ENCODE data around the gene TEX101.
"Not testable (repeated sequence)": the region's sequence is repeated elsewhere in the genome, so short reads cannot be mapped to it uniquely, and the experiment has no call there.

TEX101 gene

DNA sequence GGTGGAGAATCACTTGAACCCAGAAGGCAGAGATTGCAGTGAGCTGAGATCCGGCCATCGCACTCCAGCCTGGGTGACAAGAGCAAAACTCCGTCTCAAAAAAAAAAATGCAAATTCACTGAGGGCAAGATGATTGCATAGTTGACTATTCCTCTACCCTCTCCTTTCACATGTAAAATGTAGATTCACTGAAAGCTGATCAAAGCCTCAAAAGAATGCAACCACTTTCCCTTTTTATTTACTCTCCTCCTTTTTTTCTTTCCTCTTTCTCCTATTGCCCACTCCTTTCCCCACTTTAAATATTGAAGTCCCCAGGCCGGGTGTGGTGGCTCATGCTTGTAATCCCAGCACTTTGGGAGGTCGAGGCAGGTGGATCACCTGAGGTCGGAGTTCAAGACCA is 6.3 kb downstream of the TEX101 start:
- DNase-seq (ENCODE audit: low read depth in 2 of 3, low spot score in 2 of 3): no peak

DNA sequence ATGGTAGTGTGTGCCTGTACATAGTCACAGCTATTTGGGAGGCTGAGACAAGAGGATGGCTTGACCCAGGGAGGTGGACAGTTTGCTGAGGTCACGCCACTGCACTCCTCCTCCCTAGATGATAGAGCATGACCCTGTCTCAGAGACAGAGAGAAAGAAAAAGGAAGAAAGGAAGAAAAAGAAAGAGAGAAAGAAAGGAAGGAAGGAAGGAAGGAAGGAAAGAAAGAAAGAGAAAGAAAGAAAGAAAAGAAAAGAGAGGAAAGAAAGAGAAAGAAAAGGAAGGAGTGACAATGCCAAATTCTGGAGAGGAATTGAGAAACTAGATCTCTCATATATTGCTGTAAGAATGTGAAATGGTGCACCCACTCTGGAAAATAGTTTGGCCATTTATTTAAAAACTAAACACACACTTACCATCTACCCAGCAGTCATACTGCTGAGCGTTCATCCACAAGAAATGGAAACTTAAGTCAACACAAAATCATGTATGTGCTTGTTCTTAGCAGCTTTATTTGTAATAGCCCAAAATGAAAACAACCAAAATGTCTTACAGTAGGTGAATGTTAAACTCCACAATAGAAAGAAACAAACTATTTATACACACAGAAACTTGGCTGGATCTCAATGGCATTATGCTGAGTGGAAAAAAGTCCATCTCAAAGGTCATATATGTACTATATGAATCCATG is 7.5 kb downstream of the TEX101 start:
- DNase-seq (ENCODE audit: low read depth in 2 of 3, low spot score in 2 of 3): no peak

DNA sequence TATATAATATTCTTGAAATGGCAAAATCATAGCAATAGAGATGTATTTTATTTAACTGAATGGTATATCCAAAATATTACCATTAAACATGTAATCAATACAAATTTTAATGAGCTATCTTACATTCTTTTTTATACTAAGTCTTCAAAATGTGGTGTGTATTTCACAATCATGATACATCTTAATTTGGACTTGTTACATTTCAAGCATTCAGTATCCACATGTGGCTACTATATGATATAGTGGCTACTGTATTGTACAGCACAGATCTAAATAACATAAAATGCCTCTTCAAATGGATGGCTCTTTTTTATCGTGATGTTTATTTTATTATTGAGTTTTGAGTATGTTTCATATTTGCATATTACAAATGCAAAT is 8.0 kb downstream of the TEX101 start:
- DNase-seq (ENCODE audit: low read depth in 2 of 3, low spot score in 2 of 3): no peak

DNA sequence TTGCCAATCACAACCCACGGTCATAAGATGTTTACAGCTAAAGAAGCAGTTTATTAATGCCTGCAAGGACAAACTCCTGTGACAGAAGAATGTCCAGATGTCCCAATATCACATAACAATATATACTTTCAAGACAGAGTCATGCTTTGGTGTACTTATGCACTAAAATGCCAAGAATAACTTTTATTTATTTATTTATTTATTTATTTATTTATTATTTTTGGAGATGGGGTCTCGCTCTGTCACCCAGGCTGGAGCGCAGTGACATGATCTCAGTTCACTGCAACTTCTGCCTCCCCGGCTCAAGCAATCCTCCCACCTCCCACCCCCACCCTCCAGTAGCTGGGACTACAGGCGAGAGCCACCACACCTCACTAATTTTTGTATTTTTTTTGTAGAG is 9.1 kb downstream of the TEX101 start:
- no peak for DNase-seq (ENCODE audit: low read depth in 2 of 3, low spot score in 2 of 3)

DNA sequence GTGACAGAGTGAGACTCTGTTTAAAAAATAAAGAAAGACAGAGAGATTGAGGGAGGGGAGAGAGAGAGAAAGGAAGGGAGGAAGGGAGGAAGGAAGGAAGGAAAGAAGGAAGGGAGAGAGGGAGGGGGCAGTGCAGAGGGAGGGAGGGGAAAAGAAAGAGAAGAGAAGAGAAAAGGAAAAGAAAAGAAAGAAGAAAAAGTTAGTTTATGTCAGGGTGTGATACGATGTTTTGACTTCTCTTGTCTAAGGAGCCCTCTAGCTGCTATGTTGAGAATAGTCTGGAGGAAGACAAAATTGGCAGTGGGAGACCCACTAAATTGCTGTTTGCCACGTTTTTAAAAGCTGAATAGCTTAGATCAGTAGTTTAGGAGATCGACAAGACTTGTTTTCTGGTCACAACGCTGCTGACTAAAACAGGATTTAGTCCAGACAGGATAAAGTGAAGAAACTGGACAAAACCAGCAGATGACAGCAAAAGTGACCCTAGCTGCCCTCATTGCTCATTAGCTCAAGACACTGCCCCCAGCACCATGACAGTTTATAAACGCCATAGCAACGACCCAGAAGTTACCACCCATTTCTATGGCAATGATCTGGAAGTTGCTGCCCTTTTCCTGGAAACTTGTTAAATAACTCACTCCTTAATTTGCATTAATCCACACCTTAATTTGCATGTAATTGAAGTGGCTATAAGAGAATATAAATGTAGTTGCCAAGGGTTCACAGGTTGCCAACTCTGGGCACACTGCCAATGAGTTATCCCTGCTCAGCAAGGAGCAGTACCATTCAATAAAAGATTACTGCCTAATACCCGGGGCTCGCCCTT is 11.1 kb downstream of the TEX101 start:
- no peak for DNase-seq (ENCODE audit: low read depth in 2 of 3, low spot score in 2 of 3)

DNA sequence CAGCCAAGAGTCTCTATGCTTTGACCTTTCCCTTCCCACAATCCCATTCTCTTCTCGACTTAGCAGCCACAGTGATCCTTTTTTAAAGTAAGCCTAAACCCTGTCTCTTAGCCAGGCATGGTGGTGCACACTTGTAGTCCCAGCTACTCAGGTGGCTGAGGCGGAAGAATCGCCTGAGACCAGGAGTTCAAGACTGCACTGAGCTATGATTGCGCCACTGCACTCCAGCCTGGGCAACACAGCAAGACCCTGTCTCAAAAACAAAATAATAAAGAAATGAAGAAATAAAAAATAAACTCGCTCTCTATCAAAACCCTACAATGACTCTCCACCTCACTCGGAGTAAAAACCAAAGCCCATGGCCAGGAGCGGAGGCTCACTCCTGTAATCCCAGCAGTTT is 14.7 kb downstream of the TEX101 start:
- DNase-seq (ENCODE audit: low read depth in 2 of 3, low spot score in 2 of 3): no peak

DNA sequence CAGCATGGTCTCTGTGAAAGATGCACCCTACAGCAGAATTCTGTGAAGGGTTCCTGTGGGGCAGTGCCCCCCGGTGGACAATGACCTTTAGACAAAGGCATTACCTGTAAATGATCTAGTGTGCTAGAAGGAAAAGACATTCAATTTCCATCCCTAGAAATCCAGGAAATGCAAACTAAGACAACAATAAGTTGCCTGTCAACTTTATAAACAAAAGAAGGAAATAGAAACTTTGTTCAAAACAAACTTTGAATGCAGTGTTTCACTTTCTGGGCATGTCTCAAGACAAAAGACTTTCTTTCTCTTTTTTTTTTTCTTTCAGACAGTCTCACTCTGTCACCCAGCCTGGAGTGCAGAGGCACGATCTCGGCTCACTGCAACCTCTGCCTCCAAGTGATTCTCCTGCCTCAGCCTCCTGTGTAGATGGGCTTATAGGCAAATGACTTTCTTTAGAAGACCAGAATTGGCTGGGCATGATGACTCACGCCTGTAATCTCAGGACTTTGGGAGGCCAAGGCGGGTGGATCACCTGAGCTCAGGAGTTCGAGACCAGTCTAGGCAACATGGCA is 15.5 kb downstream of the TEX101 start:
- no peak for DNase-seq (ENCODE audit: low read depth in 2 of 3, low spot score in 2 of 3)

DNA sequence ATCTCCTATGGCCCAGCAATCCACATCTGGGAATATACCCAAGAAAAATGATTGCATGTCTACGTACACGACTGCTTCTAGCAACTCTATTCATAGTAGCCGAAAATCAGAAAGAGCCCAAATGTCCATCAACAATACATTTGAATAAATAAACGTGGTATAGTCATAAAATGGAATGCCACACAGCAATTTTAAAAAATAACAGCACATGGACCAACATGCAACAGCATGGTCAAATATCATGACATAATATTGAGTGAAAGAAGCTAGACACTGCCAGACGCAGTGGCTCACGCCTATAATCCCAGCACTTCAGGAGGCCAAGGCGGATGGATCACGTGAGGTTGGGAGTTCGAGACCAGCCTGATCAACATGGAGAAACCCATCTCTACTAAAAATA is 16.3 kb downstream of the TEX101 start:
- DNase-seq (ENCODE audit: low read depth in 2 of 3, low spot score in 2 of 3): no peak

DNA sequence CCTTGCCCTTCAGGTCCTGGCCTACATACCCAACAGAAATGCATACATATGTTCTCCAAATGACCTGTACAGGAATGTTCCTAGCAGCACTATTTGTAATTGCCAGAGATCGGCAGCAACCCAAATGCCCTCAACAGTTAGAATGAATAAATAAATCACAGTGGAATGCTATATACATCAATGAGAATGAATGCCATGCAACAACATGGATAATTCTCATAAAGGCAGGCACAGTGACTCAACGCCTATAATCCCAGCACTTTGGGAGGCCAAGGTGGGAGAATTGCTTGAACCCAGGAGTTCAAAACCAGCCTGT is 18.6 kb downstream of the TEX101 start:
- no peak for DNase-seq (ENCODE audit: low read depth in 2 of 3, low spot score in 2 of 3)

DNA sequence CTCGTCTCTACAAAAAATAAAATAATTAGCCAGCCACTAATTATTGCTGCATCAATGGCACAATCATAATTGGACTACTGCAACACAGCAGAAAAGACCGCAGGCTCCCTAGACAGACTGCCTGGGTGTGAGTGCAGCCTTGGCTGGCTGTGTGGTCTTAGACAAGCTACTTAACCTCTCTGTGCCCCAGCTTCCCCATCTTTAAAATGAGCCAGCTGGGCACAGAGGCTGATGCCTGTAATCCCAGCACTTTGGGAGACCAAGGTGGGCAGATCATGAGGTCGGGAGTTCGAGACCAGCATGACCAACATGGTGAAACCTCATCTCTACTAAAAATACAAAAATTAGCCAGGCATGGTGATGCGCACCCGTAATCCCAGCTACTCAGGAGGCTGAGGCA is 19.0 kb downstream of the TEX101 start:
- no peak for DNase-seq (ENCODE audit: low read depth in 2 of 3, low spot score in 2 of 3)

DNA sequence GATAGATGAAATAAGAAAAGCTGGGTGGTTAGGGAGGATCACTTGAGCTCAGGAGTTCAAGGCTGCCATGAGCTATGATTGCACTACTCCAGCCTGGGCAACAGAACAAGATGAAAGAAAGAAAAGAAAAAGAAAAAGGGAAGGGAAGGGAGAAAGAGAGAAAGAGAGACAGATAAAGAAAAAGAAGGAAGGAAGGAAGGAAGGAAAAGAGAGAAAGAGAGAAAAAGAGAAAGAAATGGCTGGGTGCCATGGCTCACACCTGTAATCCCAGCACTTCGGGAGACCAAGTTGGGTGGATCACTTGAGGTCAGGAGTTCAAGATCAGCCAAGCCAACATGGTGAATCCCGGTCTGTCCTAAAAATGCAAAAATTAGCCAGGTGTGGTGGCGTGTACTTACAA is 21.1 kb downstream of the TEX101 start:
- no peak for DNase-seq (ENCODE audit: low read depth in 2 of 3, low spot score in 2 of 3)

DNA sequence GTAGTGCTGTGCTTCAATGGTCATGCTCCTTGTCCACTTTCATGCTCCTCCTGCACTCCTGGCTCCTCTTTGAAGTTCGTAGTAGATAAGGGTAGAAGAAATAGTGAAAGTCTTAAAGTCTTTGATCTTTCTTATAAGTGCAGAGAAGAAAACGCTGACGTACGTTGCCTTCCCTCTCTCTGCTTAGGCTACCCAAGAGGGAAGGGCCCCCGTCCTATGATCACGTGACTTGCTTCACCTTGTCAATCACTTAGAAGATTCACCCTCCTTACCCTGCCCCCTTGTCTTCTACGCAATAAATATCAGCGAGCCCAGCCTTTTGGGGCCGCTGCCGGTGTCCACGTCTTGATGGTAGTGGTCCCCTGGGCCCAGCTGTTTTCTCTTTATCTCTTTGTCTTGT is 22.6 kb downstream of the TEX101 start:
- DNase-seq (ENCODE audit: low read depth in 2 of 3, low spot score in 2 of 3): not testable (repeated sequence)

DNA sequence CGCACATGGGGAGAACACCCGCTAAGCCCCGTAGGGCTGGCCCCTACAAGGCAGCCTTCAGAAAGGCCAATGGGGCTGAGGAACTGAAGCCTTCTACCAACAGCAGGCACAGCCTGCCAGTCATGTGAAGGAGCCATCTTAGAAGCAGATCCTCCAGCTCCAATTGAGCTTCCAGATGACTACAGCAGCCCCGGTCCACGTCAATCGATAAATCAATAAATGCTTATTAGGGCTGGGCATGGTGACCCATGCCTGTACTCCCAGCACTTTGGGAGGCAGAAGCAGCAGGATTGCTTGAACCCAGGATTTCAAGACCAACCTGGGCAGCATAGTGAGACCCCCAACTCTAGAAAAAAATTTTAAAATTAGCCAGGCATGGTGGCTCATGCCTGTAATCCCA is 23.0 kb downstream of the TEX101 start:
- DNase-seq (ENCODE audit: low read depth in 2 of 3, low spot score in 2 of 3): no peak

DNA sequence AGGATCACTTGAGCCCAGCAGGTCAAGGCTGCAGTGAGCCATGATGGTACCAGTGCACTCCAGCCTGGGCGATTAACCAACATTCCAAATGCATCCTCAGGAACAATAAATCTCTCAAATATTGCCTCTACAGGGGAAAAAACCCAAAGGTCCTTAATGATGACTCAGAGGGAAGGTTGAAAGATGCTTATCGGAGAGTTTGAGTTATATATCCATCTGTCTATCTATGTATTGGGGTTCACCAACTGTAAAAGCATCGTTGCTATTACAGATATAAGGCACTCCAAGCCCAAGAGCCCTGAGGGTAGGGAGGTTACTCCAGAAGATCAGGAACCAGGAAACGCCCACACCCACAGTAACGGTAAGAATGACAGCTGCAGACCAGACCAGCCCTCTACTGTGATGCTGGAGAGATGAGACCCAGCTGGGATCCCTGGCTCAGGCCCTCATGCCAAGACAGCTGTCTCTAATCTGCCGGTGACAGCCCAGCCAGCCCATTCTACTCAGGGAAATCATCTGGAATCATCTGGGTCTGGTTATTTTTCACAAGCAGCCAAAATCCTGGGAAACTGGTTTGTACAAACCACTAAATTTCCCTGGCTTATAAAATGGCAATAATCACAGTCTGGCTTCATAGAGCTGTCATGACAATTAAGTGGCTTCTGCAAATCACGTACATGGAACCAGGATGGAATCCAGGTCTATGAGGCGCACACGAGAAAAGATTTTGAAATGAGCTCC is 23.8 kb downstream of the TEX101 start:
- no peak for DNase-seq (ENCODE audit: low read depth in 2 of 3, low spot score in 2 of 3)

DNA sequence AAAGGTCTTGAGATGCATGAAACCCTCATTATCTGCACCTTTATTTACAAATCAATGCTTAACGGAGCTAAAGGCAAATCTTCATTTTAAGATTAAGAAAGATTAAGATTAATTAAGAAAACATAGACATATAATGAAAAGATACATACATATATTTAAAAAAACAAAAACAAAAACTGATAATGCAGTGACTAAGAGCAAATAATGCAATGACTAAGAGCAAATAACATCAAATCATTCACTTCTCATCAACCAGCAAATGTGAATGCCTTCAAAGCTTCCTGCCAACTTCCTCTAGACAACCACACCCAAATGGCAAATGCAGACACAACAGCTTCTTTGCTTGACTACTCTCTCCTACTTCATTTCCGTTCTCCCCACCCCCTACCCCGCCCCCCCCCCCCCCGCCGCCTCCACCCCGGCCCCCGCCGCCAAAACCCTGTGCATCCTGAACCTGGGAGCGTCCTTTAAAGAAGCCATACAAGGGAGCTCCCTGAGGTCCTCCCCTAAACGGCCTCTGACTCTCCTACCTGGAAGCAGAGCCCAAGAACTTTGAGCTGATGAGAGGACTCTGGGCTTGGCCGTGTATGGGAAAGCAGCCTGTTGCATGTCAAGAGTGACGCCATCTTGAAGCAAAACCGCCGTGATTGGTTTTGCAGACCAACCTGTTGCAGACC is 24.5 kb downstream of the TEX101 start:
- no peak for DNase-seq (ENCODE audit: low read depth in 2 of 3, low spot score in 2 of 3)

DNA sequence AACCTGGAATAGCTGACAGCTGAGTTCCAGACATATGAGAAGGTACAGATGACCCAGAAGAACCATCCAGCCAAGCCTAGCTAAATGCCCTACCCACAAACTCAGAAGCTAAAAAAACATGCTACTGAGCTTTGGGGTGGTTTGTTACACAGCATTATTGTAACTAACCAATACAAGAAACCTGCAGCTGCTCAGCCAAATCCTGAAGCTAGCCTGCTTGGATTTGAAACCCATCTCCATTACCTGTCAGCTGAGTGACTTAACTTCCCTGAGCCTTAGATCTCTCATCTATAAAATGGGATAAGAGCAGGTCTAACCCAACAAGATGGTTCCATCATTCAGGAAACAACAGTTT is 25.0 kb downstream of the TEX101 start:
- DNase-seq (ENCODE audit: low read depth in 2 of 3, low spot score in 2 of 3): no peak

DNA sequence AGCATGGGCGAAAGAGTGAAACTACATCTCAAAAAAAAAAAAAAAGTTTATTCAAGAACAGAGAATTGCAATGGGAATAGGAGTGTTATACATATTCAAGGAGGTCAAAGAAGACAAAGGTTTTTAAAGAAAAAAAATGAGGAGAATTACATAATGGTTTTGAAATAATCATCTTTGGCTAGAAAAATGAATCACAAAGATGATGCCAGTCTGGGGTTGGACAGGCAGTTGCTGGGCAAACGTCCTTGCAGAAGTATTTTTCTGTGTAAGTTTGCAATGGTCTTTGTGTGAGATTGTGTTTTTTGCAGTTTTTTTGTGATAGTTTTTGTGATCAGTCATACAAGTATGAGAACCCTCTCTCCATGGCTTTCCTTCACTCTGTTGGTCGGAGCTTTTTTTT is 27.0 kb downstream of the TEX101 start:
- DNase-seq (ENCODE audit: low read depth in 2 of 3, low spot score in 2 of 3): no peak

DNA sequence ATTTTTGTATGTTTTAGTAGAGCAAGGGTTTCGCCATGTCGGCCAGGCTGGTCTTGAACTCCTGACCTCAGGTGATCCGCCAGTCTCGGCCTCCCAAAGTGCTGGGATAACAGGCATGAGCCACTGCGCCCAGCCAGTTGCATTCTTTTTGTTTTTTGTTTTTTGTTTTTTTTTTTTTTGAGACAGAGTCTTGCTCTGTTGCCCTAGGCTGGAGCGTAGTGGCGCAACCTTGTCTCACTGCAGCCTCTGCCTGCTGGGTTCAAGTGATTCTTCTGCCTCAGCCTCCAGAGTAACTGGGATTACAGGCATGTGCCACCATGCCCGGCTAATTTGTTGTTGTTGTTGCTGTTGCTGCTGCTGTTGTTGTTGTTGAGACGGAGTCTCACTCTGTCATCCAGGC is 29.4 kb downstream of the TEX101 start:
- DNase-seq (ENCODE audit: low read depth in 2 of 3, low spot score in 2 of 3): not testable (repeated sequence)

DNA sequence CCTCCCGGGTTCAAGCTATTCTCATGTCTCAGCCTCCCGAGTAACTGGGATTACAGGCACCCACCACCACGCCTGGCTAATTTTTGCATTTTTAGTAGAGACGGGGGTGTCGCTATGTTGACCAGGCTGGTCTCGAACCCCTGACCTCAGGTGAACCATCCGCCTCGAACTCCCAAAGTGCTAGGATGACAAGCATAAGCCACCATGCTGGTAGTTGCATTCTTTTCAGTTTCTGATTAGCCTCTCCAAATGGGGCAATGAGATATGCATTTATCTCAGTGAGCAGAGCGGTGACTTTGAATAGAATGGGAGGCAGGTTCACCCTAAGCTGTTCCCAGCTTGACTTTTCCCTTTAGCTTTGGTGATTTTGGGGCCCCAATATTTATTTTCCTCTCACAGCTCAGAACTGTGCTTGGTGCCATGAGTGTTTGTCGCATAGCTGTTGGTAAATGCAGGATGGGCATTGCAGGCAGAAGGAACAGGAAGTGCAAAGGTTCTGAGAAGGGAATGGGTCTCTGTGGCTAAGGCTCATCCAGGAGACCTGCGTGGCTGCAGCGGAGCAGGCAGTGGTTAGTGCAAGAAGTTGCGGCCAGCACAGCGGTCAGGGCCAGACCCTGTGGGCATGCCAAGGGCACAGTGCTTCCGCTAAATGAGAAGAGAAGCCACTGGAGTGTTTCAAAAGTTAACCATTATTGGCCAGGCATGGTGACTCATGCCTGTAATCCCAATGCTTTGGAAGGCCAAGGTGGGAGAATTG is 30.0 kb downstream of the TEX101 start:
- no peak for DNase-seq (ENCODE audit: low read depth in 2 of 3, low spot score in 2 of 3)

DNA sequence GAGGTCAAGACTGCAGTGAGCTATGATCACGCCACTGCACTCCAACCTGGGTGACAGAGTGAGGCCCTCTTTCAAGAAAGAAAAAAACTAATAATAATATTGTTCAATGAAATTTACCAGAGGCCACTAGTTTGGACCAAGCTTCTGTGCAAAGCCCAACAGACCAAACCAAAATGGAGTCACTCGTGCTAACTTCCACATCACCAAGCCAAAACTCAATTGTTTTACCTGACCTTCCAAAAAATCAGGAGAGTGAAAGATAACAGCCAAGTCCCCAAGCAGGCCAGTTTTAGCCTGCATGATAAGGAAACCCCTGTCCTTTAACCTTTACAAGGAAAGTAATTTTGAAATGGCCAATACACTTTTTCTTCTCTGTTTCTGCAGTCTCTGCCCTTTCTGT is 30.7 kb downstream of the TEX101 start:
- no peak for DNase-seq (ENCODE audit: low read depth in 2 of 3, low spot score in 2 of 3)

All from activated CD8-positive, alpha-beta memory T cell treated with anti-CD3 and anti-CD28 coated beads for 48 hours (primary cell).